HuH-7 (cell line): Measurements from ENCODE around the gene ARHGEF4.
"Not testable (repeated sequence)": the region's sequence is repeated elsewhere in the genome, so short reads cannot be mapped to it uniquely, and the experiment has no call there.

Experiments
- DNase-seq: peaks from one replicate; pipeline ENCODE4 v3.0.0; 2011; ENCODE audit warnings: low spot score

The ARHGEF4 gene

GRCh38 chr2:130884503-130884902, 47.8 kb downstream of the ARHGEF4 start:
- no peak for DNase-seq

GRCh38 chr2:130887643-130888042, 50.9 kb downstream of the ARHGEF4 start:
- DNase-seq: no peak

GRCh38 chr2:130890941-130891669, 54.4 kb downstream of the ARHGEF4 start:
- DNase-seq: no peak

- no peak for DNase-seq
These were observed 55.3 kb downstream of the ARHGEF4 start for GRCh38 chr2:130891966-130892365.

- DNase-seq: no peak
These were observed 56.4 kb downstream of the ARHGEF4 start for GRCh38 chr2:130892793-130893785.

- DNase-seq: no peak
These were observed 57.7 kb downstream of the ARHGEF4 start for GRCh38 chr2:130894326-130894942.

- DNase-seq: no peak
These were observed 60.1 kb downstream of the ARHGEF4 start for GRCh38 chr2:130896813-130897212.

- no peak for DNase-seq
These were observed 61.8 kb downstream of the ARHGEF4 start for GRCh38 chr2:130898553-130898952.

GRCh38 chr2:130899306-130899705, 62.6 kb downstream of the ARHGEF4 start:
- no peak for DNase-seq

- DNase-seq: no peak
These were observed 64.3 kb downstream of the ARHGEF4 start for GRCh38 chr2:130901061-130901460.

GRCh38 chr2:130901626-130902025, 64.9 kb downstream of the ARHGEF4 start:
- DNase-seq: not testable (repeated sequence)

GRCh38 chr2:130908832-130909231, 72.1 kb downstream of the ARHGEF4 start:
- no peak for DNase-seq

GRCh38 chr2:130910931-130911330, 74.2 kb downstream of the ARHGEF4 start:
- DNase-seq: no peak

GRCh38 chr2:130911482-130911881, 74.8 kb downstream of the ARHGEF4 start:
- DNase-seq: no peak

GRCh38 chr2:130911996-130912395, 75.3 kb downstream of the ARHGEF4 start:
- no peak for DNase-seq

GRCh38 chr2:130912471-130912870, 75.8 kb downstream of the ARHGEF4 start:
- DNase-seq: no peak

- DNase-seq: no peak
These were observed 77.2 kb downstream of the ARHGEF4 start for GRCh38 chr2:130913891-130914290.

GRCh38 chr2:130915149-130915548, 78.4 kb downstream of the ARHGEF4 start:
- no peak for DNase-seq

GRCh38 chr2:130915595-130916437, 79.1 kb downstream of the ARHGEF4 start:
- DNase-seq: no peak

- DNase-seq: no peak
These were observed 79.7 kb downstream of the ARHGEF4 start for GRCh38 chr2:130916438-130916705.

GRCh38 chr2:130917006-130917688, 80.4 kb downstream of the ARHGEF4 start:
- no peak for DNase-seq
